HFFc6 (cell line): ENCODE measurements around the gene KIF26B. TPM values are rescaled to one million over a fixed set of nuclear protein-coding genes. Genes with fewer than 3 reads are reported as not detected.

ENCODE experiments used
- DNase-seq: peaks from one replicate; pipeline ENCODE4 v3.0.0-alpha.2; 2018
- H3K27ac Mint-ChIP-seq: 2 replicates; pipeline ENCODE4 v1.8.0; 2020; ENCODE audit warnings: mild to moderate bottlenecking, mixed read lengths
- H3K27me3 Mint-ChIP-seq: 2 replicates; pipeline ENCODE4 v1.8.0; 2021; ENCODE audit warnings: mild to moderate bottlenecking, moderate library complexity, mixed read lengths; ENCODE audit not compliant: insufficient read depth
- H3K36me3 Mint-ChIP-seq: 2 replicates; pipeline ENCODE4 v1.8.0; 2021; ENCODE audit warnings: low read depth, mixed read lengths
- H3K4me1 Mint-ChIP-seq: 2 replicates; pipeline ENCODE4 v1.8.0; 2020; ENCODE audit warnings: low read depth, mixed read lengths
- H3K4me3 Mint-ChIP-seq: 2 replicates; pipeline ENCODE4 v1.8.0; 2020; ENCODE audit warnings: mild to moderate bottlenecking, moderate library complexity, mixed read lengths
- H3K9me3 Mint-ChIP-seq: 2 replicates; pipeline ENCODE4 v1.8.0; 2020; ENCODE audit warnings: mild to moderate bottlenecking, mixed read lengths
- long read RNA-seq: library from polyadenylated mRNA; unstranded; transcript quantifications from one replicate; pipeline ENCODE4 v2.0.0, GENCODE V29; 2019
- total RNA-seq, 6 experiments: library from RNA; stranded (reverse); fragmentation: NEBNext Ultra II Directional; extraction: Animal tissue kit (Norgen Biotek cat#: 25700); gene quantifications; 2 replicates in 1 of 6; 3 replicates in 5 of 6; pipeline ENCODE4 v1.2.3, GENCODE V29; 2021
- TF ChIP-seq, protein P1 (sequence below): fragments of 200-600 bp; sonication (generic); IDR thresholded peaks from 2 replicates; pipeline ENCODE4 v1.5.0; 2021; ENCODE audit warnings: antibody characterized with exemption, mild to moderate bottlenecking

KIF26B gene
- total RNA-seq, result 1 to 10 TPM; 4.6 to 7.5 (median 5.5) TPM
- long read RNA-seq, partial matches to known transcripts, result 0 of 1 reads
- long read RNA-seq, other reads (novel, unspliced or antisense), result 1 of 1 reads

DNA sequence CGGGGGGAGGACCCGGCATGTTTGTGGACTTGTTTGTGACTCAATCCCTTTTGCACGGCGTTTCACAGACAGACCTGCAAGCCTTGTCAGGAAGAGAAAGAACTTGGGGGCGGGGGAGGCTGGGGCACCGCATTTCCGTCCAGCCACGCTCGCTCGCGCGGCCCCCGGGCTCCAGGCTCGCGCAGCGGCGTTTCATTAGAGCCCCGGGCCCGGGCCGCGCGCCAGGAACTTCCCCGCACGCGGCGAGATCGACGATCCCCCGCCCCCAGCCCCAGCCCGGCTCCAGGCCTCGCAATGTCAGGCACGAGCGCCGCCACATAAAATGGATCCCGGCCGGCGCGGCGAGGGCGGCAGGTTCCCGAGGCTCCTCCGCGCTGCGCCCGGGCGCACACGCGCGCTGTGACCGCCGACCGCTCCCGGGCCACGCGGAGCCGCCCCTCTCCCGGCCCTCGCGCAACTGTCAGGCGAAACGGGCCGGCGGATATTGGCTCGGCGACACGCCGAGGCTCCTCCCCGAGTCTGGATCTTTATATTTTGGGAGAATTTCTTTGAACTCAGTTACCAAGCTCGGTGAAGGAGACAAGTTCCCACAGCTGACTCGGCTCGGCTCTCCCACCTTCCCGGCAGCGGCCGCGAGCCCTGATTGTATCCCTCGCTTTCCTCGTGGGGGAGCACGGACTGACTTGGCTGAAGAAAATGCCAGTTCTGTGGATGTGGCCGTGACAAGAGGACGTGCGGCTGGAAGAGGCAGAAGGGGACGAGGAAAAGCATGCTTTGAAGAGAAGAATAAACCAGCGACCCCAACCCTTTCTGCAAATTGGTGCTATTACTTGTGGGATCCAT lies at the start of gene KIF26B:
Gene KIF26B, plus strand, starts transcription at position 557 of the 843 bp plus-strand sequence. CDS start 440 bp downstream, outside the sequence.
- peaks cover 5% of the 10 kb centered on the region for H3K9me3 Mint-ChIP-seq
- H3K36me3 Mint-ChIP-seq, result peaks cover 14% of the 10 kb centered on the region
- H3K27ac Mint-ChIP-seq, result peak within 1 kb of the TSS; percentile 75
- no peaks in the 10 kb centered on the region for H3K27me3 Mint-ChIP-seq
- peak; percentile 65 for DNase-seq
- peaks cover 22% of the 10 kb centered on the region for H3K4me1 Mint-ChIP-seq
- TF ChIP-seq, protein P1, sequence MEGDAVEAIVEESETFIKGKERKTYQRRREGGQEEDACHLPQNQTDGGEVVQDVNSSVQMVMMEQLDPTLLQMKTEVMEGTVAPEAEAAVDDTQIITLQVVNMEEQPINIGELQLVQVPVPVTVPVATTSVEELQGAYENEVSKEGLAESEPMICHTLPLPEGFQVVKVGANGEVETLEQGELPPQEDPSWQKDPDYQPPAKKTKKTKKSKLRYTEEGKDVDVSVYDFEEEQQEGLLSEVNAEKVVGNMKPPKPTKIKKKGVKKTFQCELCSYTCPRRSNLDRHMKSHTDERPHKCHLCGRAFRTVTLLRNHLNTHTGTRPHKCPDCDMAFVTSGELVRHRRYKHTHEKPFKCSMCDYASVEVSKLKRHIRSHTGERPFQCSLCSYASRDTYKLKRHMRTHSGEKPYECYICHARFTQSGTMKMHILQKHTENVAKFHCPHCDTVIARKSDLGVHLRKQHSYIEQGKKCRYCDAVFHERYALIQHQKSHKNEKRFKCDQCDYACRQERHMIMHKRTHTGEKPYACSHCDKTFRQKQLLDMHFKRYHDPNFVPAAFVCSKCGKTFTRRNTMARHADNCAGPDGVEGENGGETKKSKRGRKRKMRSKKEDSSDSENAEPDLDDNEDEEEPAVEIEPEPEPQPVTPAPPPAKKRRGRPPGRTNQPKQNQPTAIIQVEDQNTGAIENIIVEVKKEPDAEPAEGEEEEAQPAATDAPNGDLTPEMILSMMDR, result no peak
- peak within 1 kb of the TSS; percentile 92 for H3K4me3 Mint-ChIP-seq

DNA sequence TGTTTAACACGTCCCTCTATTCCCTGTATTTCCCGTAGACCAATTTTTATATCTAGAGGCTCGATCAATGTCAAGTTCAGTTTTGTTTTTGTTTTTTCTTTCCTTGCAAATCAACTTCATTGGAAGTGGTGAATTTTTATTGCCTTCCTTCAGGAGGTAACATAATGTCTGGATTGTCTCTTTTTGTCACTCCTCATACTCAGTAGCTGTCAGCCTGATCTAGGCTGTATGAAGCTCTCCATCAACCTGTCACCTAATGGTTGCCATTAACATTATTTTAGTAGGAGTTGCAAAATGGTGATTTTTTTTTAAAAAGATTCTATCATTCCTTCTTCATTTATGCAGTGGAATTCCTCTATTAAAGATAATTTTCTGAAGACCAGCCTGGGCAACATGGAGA lies 49.7 kb upstream of the KIF26B start:
- H3K4me1 Mint-ChIP-seq, result no peaks in the 10 kb centered on the region
- H3K27me3 Mint-ChIP-seq, result no peaks in the 10 kb centered on the region; the same call in 1 of the 2 replicates
- H3K9me3 Mint-ChIP-seq, result no peaks in the 10 kb centered on the region
- H3K27ac Mint-ChIP-seq, result no peak overlapping the region
- DNase-seq, result no peak
- 0 out of 2 replicates have a peak, but pooled peaks cover 4% of the 10 kb centered on the region for H3K36me3 Mint-ChIP-seq
- no peak overlapping the region for H3K4me3 Mint-ChIP-seq
- TF ChIP-seq, protein P1, result no peak

DNA sequence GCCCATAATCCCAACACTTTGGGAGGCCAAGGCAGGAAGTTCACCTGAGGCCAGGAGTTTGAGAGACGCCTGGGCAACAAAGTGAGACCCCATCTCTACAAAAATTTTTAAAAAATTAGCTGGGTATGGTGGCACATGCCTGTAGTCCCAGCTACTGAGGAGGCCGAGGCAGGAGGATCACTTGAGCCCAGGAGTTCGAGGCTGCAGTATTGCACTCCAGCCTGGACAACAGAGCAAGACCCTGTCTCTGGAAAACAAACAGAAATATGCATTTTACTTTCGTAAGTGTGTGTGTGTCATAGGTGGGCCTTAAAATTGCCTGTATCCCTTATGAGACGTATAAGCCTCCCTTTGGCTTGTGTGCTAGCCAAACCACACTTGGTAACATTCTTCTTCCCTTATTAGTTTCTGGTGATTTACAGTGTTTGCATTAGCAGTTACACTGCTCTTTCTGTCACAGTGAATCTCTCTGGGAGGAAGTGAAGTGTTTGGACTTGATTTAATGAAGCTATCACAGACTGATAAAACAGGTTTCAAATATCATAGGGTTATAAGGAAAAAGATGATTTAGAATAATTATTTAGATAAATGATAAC lies 48.9 kb upstream of the KIF26B start:
- Mint-ChIP-seq H3K27me3 (no peaks in the 10 kb centered on the region; the same call in 1 of the 2 replicates), H3K4me1 (no peaks in the 10 kb centered on the region), H3K9me3 (no peaks in the 10 kb centered on the region), H3K36me3 (0 out of 2 replicates have a peak, but pooled peaks cover 4% of the 10 kb centered on the region), H3K4me3 (no peak overlapping the region), H3K27ac (no peak overlapping the region)
- DNase-seq, result no peak
- TF ChIP-seq, protein P1, result no peak

DNA sequence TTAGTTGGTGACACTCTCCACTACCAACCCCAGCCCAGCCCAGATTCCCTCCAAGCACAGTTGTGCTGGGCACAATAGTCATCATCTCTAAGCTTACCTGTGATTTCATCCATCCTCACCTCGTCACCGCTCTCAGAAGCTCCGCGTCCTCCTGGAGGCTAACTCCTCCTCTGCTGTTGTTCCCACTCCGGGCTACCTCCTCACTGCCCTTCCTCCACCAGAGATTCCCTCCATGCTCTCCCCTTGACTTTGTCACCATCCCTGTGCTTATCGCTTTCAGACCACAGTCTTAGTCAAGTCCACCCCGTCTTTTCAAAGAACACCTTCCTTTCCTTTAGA lies 47.0 kb upstream of the KIF26B start:
- Mint-ChIP-seq H3K27me3 (no peaks in the 10 kb centered on the region; the same call in 1 of the 2 replicates), H3K4me1 (no peaks in the 10 kb centered on the region), H3K36me3 (0 out of 2 replicates have a peak, but pooled peaks cover 4% of the 10 kb centered on the region), H3K27ac (no peak overlapping the region), H3K4me3 (no peak overlapping the region), H3K9me3 (no peaks in the 10 kb centered on the region)
- TF ChIP-seq, protein P1, result no peak
- no peak for DNase-seq

DNA sequence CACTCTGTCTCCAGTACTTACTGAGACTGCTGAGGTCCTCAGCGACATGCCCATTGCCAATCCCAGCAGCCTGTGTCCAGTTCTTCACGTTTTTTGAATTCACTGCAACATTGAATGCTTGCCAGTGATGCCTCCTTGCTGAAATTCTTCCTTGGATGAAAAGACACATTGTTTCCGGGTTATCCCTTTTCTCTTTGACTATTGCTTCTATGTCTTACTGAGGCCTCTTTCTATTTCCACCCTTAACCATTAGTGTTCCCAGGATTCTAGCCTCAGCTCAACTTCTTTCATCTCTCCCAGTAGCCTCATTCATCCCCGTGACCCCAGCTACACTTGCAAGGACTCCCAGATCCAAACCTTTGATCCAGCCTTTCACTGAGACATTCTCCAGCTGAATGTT lies 46.5 kb upstream of the KIF26B start:
- Mint-ChIP-seq H3K36me3 (0 out of 2 replicates have a peak, but pooled peaks cover 4% of the 10 kb centered on the region), H3K27ac (no peak overlapping the region), H3K4me1 (no peaks in the 10 kb centered on the region), H3K9me3 (no peaks in the 10 kb centered on the region), H3K4me3 (no peak overlapping the region), H3K27me3 (no peaks in the 10 kb centered on the region; the same call in 1 of the 2 replicates)
- no peak for DNase-seq
- TF ChIP-seq, protein P1, result no peak
